ENCODE results near the gene FIG4.
"Not testable (repeated sequence)": the region's sequence is repeated elsewhere in the genome, so short reads cannot be mapped to it uniquely, and the experiment has no call there.

Gene FIG4

GRCh38 chr6:109834595-109835437, 143.7 kb downstream of the FIG4 start:
- H3K27ac ChIP-seq = no peak overlapping the region
- DNase-seq (ENCODE audit: low read depth, low spot score) = no peak

GRCh38 chr6:109840034-109840433, 148.9 kb downstream of the FIG4 start:
- DNase-seq (ENCODE audit: low read depth, low spot score) = no peak
- no peak overlapping the region for H3K27ac ChIP-seq

GRCh38 chr6:109840796-109841195, 149.7 kb downstream of the FIG4 start:
- no peak for DNase-seq (ENCODE audit: low read depth, low spot score)
- no peak overlapping the region for H3K27ac ChIP-seq

GRCh38 chr6:109841869-109842268, 150.8 kb downstream of the FIG4 start:
- DNase-seq (ENCODE audit: low read depth, low spot score) = no peak
- no peak overlapping the region for H3K27ac ChIP-seq

- H3K27ac ChIP-seq = no peak overlapping the region
- no peak for DNase-seq (ENCODE audit: low read depth, low spot score)
These were observed 161.6 kb downstream of the FIG4 start for GRCh38 chr6:109852713-109853112.

DNA sequence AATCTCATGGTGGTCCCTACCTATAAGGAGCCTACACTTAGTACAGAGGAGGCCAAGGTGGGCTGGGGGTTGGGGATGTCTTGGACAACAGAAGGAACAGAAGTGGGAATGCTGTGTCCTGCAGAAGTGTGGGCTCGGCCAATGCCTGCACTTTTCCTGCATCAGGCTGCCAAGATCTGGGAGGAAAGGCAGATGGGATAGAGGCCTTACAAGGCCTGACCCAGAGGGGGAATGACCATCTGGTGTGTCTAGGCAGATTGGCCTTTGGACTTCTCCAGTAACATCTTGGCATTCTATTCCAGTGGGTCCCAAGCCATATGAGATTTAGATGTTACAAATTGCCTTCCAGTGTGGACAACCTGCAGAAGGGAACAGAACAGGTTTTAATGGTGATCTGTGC, 162.3 kb downstream of the FIG4 start:
- H3K27ac ChIP-seq = no peak overlapping the region

GRCh38 chr6:109853951-109854350, 162.9 kb downstream of the FIG4 start:
- no peak overlapping the region for H3K27ac ChIP-seq
- DNase-seq (ENCODE audit: low read depth, low spot score) = no peak

More for the DNA sequence above, 162.3 kb downstream of the FIG4 start:
- no peak for DNase-seq (ENCODE audit: low read depth, low spot score)

- no peak for DNase-seq (ENCODE audit: low read depth, low spot score)
- H3K27ac ChIP-seq = no peak overlapping the region
These were observed 163.6 kb downstream of the FIG4 start for GRCh38 chr6:109854541-109855308.

- not testable (repeated sequence) for H3K27ac ChIP-seq; DNase-seq (ENCODE audit: low read depth, low spot score)
These were observed 164.5 kb downstream of the FIG4 start for GRCh38 chr6:109855476-109856040.

GRCh38 chr6:109861946-109862345, 170.8 kb downstream of the FIG4 start:
- no peak for DNase-seq (ENCODE audit: low read depth, low spot score)
- H3K27ac ChIP-seq = no peak overlapping the region

- no peak overlapping the region for H3K27ac ChIP-seq
- DNase-seq (ENCODE audit: low read depth, low spot score) = no peak
These were observed 173.0 kb downstream of the FIG4 start for GRCh38 chr6:109864050-109864449.

GRCh38 chr6:109865968-109866367, 174.9 kb downstream of the FIG4 start:
- no peak for DNase-seq (ENCODE audit: low read depth, low spot score)
- H3K27ac ChIP-seq = no peak overlapping the region

DNA sequence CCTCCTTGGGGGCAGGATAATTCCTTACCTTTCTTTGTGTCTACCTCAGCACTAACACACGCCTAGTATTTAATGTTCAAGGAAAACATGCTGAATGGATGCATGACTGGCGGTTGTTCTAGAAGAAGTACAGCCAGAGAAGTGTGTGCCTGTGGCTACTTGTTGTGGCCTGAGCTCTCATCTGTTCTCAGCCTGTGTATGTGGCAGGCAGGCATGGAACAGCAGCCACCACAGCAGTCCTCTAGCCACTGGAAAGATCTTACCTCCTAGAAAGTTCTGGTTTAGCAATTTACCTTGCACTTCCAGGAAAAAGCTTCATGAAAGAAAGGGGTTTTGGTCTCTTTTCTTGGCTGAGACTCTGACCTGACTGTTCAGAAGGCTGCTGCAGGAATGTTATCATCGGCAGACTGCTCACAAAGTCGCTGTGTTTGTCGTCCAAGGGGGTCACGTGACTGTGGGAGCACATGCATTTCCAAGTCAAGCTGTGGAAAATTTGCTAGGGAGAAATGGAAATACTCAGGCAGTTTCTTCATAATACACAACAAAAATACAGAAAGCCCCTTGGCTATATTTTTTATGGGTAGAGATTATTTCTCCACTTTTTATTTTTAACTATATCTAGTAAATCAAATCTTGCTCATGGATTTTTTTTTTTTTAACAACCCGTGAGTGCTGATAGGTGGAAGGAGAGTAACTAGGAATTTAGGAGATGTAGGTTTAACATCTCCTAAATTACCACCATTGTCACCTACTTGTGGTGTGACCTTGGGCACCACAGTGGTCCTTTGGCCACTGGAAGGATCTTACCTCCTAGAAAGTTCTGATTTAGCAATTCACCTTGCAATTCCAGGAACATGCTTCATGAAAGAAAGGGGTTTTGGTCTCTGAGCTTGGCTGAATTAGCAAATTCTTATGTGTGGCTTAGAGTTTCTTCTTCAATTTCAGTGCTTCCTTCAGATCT, 176.2 kb downstream of the FIG4 start:
- no peak overlapping the region for H3K27ac ChIP-seq
- DNase-seq (ENCODE audit: low read depth, low spot score) = no peak

- no peak overlapping the region for H3K27ac ChIP-seq
- DNase-seq (ENCODE audit: low read depth, low spot score) = no peak
These were observed 176.9 kb downstream of the FIG4 start for GRCh38 chr6:109867970-109868358.

DNA sequence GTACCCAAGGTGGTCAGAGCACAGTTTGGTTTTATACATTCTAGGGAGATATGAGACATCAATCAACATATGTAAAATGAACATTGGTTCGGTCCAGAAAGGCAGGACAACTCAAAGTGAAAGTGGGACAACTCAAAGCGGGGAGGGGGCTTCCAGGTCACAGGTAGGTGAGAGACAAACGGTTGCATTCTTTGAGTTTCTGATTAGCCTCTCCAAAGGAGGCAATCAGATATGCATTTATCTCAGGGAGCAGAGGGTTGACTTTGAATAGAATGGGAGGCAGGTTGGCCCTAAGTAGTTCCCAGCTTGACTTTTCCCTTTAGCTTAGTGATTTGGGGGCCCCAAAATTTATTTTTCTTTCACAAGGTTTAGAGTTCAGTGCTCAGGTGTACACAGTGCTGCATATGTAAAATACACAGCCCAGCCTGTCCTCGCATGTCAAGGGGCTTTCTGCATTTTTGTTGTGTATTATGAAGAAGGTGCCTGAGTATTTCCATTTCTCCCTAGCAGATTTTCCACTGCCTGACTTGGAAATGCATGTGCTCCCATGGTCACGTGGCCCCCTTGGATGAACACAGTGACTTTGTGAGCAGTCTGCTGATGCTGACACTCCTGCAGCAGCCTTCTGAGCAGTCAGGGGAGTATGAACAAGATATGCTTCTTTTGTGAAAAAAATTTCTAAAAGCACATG, 178.4 kb downstream of the FIG4 start:
- not testable (repeated sequence) for DNase-seq (ENCODE audit: low read depth, low spot score); H3K27ac ChIP-seq

DNA sequence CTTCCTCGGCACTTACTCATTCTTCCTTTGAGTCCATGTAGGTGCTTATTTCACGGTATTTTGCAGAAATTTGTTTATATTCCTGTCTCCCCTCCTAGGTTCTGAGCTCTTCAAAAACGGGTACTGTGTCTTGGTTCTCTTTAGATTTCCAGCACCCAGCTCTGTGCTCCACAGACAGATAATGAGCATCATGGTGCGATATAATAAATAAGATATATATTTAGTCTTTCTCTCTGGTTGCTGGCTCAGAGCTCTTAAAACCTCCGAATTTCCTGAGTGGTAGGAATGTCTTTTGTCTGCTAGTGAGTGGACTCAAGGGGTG, 179.0 kb downstream of the FIG4 start:
- H3K27ac ChIP-seq = no peak overlapping the region
- no peak for DNase-seq (ENCODE audit: low read depth, low spot score)

GRCh38 chr6:109872549-109872948, 181.5 kb downstream of the FIG4 start:
- no peak for DNase-seq (ENCODE audit: low read depth, low spot score)
- no peak overlapping the region for H3K27ac ChIP-seq

- no peak overlapping the region for H3K27ac ChIP-seq
- no peak for DNase-seq (ENCODE audit: low read depth, low spot score)
These were observed 182.0 kb downstream of the FIG4 start for GRCh38 chr6:109872968-109873545.

- no peak for DNase-seq (ENCODE audit: low read depth, low spot score)
- H3K27ac ChIP-seq = no peak overlapping the region
These were observed 183.0 kb downstream of the FIG4 start for GRCh38 chr6:109874086-109874485.
